Stimulated activated CD8-positive, alpha-beta memory T cell treated with anti-CD3 and anti-CD28 coated beads, Interleukin-12 subunit alpha, Interleukin-12 subunit beta, amount 100 ng/mL, for 1 hour (primary cell): Measurements from ENCODE around the gene ARHGAP18.

Experiments used
- DNase-seq: peaks from one replicate; pipeline ENCODE4 v3.0.0-alpha.2; 2020; ENCODE audit warnings: low read depth

ARHGAP18 gene

GRCh38 chr6:129709769-129710449 is at the start of gene ARHGAP18:
ARHGAP18 (minus strand) TSS chr6:129710177; CDS start chr6:129710136, 41 bp downstream.
- DNase-seq = peak; percentile 42

GRCh38 chr6:129755787-129756186 is 45.8 kb upstream of the ARHGAP18 start:
- DNase-seq = no peak

GRCh38 chr6:129754750-129755149 is 44.8 kb upstream of the ARHGAP18 start:
- DNase-seq = no peak

- no peak for DNase-seq
These were observed 43.4 kb upstream of the ARHGAP18 start for GRCh38 chr6:129753422-129753821.

GRCh38 chr6:129751384-129751783 is 41.4 kb upstream of the ARHGAP18 start:
- DNase-seq = no peak

GRCh38 chr6:129750360-129750759 is 40.4 kb upstream of the ARHGAP18 start:
- no peak for DNase-seq

GRCh38 chr6:129749749-129750120 is 39.8 kb upstream of the ARHGAP18 start:
- DNase-seq = no peak

GRCh38 chr6:129748901-129749748 is 39.1 kb upstream of the ARHGAP18 start:
- no peak for DNase-seq

- peak; percentile 31 for DNase-seq
These were observed 38.4 kb upstream of the ARHGAP18 start for GRCh38 chr6:129748212-129748900.

- DNase-seq = no peak
These were observed 37.7 kb upstream of the ARHGAP18 start for GRCh38 chr6:129747588-129748112.

GRCh38 chr6:129744880-129745237 is 34.9 kb upstream of the ARHGAP18 start:
- DNase-seq = no peak

- no peak for DNase-seq
These were observed 34.4 kb upstream of the ARHGAP18 start for GRCh38 chr6:129744201-129744879.

- no peak for DNase-seq
These were observed 30.0 kb upstream of the ARHGAP18 start for GRCh38 chr6:129740013-129740412.

- DNase-seq = no peak
These were observed 26.1 kb upstream of the ARHGAP18 start for GRCh38 chr6:129736105-129736504.

- DNase-seq = no peak
These were observed 23.3 kb upstream of the ARHGAP18 start for GRCh38 chr6:129733290-129733689.

- DNase-seq = no peak
These were observed 22.6 kb upstream of the ARHGAP18 start for GRCh38 chr6:129732542-129732941.

- DNase-seq = no peak
These were observed 22.1 kb upstream of the ARHGAP18 start for GRCh38 chr6:129732034-129732433.

GRCh38 chr6:129731428-129731827 is 21.5 kb upstream of the ARHGAP18 start:
- DNase-seq = no peak

- no peak for DNase-seq
These were observed 20.6 kb upstream of the ARHGAP18 start for GRCh38 chr6:129730477-129731165.

GRCh38 chr6:129726650-129727049 is 16.7 kb upstream of the ARHGAP18 start:
- no peak for DNase-seq

GRCh38 chr6:129725341-129725740 is 15.4 kb upstream of the ARHGAP18 start:
- DNase-seq = no peak
